NCI-H128 (cell line): ENCODE results near the gene DOHH.

Experiments
- DNase-seq: peaks from one replicate; lab custom pipeline; 2025; ENCODE audit not compliant: unreplicated experiment; lab: John Stamatoyannopoulos, UW

DOHH gene, protein sequence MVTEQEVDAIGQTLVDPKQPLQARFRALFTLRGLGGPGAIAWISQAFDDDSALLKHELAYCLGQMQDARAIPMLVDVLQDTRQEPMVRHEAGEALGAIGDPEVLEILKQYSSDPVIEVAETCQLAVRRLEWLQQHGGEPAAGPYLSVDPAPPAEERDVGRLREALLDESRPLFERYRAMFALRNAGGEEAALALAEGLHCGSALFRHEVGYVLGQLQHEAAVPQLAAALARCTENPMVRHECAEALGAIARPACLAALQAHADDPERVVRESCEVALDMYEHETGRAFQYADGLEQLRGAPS

DNA sequence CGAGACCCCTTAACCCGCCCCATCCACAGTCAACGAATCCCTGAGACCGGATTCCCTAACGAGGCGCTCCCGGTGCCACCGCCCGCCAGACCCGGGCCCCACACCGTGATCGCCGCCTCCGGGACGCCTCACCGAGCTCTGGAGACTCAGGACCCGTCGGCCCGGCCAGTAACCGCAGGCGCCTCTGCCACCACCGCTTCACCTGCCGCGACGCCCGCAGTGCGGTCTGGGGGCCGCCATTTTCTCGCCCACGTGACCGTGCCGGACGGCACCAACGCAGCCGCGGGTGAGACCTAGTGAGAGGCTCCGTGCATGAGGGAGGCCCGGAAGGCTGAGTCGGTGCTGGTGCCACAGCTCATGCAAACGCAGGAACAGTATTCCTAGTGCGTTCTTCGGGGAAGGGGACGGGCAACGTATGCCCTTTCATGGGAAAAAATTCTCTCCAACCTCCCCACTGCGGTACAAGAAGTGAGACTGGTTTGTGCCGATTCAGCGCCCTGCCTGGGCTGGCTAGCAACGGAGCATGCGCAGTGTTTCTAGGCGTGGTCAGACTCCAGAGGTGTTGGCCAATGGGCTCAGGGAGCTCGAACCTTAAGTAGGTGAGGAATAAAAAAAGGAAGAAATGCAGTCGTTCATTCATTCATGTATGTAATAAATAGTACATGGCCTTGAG, at the start of gene DOHH:
Gene DOHH (minus strand): TSS at position 246 of the 673 bp plus-strand sequence. CDS start 3,860 bp downstream, outside the sequence.
- DNase-seq, result peak; percentile 95

DNA sequence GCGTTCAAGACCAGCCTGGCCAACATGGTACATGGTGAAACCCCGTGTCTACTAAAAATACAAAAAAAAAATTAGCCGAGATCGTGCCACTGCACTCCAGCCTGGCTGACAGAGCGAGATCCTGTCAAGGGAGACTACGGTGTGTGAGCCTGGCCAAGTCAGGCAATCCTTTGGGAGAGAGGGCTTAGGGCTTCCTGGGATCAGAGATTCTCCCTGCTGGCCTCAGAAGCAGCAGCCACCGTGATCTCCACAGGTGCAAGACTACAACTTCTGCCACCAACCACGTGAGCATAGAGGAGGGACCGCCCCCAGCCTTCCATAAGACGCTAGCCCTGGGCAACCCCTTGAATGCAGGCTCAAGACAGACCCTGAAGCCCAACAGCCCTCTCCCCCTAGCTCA, 49.3 kb upstream of the DOHH start:
- DNase-seq, result no peak

DNA sequence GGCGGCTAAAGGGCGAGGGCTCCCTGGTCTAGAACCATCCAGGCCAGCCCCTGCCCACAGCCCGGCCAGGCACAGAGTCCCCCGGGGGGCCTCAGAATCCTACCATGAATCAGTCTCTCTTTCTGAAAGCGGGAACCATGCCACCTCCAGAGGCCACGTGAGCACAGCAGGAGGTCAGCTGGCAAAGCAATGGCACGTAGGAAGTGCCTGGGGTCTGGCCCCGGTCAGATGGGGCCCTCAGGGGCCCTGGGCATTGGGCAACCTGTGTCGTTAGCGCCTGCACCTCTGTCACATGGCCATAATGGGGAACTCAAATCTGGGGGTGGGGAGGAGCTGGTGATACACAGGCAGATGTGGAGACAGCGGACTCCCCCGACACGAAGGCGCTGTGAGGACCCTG, 48.1 kb upstream of the DOHH start:
- no peak for DNase-seq

DNA sequence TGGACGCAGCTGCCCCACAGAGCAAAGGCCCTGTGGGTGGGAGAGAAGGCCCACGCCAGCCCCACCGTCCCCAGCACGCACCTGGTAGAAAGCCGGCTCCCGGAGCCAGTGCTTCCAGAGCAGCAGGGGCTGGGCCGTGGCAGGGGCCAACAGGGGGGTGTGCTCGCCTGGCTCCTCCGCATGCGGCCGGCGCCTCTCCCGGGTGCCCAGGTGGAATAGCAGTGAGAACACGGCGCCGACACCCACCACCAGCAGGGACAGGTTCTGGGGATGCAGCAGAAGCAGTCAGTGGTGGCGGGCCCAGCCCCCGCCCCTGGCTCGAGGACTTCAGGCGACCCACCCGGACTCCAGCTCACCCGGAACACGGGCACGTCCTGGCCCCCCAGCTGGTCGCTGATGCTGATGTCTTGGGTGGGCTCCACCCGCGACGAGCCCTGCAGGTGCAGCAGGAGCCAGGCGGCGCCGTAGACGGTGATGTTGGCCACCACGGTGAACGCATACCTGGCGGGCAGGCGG, 47.4 kb upstream of the DOHH start:
- no peak for DNase-seq

DNA sequence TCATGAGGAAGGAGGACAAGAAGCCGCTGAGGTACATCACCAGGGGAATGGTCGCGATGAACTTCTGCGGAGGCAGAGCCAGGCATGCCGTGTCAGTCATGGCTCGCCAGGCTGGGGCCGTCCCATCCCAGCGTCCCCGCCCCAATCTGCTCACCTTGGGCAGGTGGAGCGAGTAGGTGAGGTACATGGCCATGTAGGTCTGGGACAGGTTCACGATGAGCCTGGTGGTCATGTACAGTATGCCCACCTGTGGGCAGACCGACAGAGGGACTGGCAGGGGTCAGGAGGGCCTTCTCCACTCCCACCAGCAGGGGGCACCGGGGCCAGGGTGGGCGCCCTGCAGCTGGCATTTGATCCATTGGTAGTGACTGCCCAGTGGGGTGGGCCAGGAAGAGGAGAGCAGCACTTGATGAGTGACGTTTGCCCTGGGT, 46.8 kb upstream of the DOHH start:
- no peak for DNase-seq

DNA sequence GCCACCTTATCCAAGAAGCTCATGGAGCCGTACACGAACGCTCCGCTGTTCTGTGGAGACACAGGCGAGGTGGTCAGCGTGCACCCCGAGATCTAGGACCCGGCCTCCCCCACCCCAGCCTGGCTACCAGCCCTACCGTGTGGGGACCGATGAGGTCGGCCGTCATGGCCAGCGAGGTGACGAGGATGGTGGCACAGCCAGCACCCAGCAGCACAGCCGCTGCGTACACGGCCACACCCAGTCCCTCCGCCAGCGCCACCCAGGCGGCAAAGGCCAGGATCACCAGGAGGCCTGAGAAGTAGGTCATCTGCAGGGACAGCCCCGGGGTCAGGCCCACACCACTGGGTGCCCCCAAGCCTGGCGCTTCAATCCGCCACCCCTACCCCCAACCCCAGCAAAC, 45.6 kb upstream of the DOHH start:
- DNase-seq, result no peak

DNA sequence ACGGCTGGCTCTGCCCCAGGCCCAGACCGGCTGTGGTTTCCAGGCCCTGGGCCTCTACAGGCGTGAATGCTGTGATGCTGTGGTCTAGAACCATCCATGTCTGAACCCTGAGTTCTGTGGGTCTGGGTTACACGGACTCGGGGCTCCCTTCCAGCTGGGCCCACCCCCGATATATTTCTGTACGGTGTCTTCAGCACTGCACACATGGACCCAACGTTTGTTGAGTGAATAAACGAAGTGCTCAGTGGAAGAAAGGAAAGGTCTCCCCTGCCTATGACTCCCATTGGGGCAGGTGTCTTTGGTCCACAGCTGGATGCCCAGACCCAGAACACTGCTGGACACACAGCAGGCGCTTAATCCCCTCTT, 45.2 kb upstream of the DOHH start:
- no peak for DNase-seq

DNA sequence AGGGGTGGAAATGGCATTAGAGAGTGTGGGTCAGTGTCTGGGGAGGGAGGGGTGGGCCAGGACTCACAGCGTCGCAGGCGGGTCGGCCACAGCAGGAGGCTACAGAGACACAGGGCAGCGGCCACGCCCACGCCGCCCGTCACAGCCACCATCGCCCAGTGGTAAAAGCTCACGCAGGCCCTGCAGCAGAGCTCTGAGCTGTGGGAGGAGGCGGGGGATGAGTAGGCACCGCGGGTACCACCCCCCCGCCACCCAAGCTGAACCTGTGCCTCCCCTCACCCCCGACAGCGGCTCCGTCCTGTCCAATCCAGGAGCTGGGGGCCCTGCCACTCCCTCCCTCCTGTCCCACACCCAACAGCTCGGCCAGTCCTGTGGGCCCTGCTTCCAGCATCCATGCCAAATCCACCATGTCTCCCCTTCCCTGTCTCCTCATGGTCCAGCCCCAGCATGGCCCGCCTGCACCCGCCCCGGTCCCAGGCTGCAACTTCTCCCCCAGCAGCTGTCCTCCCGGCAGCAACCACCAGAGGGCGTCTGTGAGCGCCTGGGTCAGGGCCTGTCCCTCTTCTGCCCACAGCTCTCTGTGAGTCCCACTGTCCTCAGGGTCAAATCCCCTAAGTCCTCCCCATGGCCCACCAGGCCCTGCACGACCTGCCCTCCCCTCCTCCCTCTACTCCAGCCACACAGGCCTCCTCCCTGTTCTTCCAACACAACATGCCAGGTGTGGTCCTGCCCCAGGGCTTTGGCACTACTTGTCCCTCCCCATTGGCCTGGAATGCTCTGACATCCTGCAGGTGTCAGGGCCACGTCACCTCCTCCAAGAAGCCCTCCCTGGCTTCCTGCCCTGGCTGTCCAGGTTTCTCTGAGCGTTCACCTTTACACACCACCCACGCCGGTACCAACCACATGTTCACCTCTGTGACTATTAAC, 44.5 kb upstream of the DOHH start:
- peak; percentile 3 for DNase-seq

DNA sequence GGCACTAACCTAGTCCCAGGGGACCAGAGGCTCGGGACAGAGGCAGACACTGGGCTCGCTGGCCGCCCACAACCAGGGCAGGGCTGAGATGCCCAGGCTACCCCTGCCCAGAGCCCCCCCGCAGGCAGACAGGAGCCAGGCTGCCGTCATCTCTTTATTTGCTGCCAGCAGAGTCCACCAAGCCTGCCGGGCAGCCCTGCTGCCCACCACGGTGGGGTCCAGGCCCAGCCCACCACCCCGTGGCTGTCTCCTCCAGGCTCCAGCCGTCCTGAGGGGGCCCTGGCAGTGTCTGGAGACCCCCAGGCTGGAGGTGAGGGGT, 43.5 kb upstream of the DOHH start:
- DNase-seq, result no peak

DNA sequence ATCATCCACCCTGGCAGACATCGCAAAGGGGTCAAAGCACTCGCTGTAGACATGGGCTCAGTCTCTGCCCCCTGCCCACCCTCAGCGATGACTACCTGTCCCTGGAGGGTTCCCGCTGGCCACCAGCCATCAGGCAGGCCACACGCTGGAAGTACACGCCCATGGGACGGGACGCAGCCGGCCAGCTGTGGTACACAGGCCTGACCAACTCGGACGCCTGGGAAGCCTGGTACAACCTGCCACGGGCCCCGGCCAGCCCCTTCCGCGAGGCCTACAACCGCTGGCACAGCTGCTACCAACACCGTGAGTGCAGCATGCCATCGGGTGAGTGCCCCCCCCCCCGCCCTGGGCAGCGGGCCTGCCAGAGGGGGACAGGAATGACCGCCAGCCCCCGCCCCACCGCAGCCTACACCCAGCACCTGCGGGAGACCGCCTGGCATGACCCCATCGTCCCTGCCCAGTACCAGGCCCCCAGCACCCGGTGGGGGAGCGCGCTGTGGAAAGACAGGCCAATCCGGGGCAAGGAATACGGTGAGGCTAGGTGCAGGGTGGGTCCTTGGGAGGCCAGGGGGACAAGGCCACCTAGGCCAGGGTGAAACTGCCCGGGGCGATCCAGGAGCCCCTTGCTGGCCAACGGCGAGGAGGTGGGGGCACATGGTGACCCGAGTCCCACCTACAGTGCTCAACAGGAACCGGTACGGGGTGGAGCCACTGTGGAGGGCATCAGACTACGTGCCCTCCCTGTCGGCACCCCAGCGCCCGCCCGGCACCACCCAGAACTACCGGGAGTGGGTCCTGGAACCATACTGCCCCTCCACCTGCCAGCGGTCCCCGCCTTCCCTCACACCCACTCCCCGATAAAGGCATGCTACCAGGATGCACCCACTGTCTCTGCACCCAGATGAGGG, 42.9 kb upstream of the DOHH start:
- no peak for DNase-seq

DNA sequence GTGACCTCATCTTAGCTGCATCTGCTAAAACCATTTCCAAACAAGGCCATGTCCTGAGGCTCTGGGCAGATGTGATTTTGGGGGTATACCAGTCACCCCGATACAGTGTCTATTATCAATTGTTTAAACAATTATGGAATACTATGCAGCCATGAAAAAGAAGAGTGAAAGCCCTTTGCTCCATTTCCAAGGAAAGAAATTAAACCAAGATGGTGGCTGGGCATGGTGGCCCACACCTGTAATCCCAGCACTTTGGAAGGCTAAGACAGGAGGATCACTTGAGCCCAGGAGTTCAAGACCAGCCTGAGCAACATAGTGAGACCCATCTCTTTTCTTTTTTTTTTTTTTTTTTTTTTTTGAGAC, 39.3 kb upstream of the DOHH start:
- DNase-seq, result no peak

DNA sequence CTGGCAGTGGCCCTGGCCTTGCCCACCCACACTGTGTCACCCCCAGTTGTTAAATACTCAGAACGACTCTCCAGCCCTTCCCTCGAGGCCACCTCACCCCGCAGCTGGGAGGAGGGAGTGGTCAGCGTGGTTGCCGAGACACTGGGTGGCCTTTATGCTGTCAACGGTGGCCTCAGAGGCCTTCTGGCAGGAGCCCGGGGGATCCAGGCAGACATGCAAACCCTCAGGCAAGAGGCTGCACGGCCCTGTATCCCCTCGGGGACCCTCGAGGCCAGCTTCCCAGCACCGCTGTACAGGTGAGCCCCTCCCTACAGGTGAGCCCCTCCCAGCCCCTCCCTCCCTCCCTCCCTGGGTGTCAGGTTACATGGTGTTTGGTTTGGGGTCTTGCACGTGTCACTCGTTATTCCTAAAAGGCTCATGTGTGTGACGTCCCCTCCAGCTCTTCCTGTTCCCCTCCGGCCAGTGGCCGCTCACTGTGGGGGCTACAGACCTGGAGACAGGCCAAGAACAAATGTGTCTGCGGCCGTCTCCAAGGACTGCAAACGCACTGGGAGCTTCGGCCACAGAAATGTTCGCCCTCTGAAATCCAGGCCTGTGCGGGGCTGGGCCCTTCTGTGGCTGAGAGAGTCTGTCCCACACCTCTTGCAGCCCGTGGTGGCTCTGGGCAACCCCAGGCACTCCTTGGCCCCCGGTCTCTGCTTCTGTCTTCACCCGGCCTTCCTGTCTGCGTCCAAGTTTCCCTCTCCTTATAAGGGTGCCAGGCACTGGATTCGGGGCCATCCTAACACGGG, 38.7 kb upstream of the DOHH start, which contains the start of gene TEKTIP1:
Gene TEKTIP1 (plus strand): TSS at position 210 of the 791 bp plus-strand sequence. CDS start 4 bp downstream, at position 214.
- DNase-seq, result no peak

DNA sequence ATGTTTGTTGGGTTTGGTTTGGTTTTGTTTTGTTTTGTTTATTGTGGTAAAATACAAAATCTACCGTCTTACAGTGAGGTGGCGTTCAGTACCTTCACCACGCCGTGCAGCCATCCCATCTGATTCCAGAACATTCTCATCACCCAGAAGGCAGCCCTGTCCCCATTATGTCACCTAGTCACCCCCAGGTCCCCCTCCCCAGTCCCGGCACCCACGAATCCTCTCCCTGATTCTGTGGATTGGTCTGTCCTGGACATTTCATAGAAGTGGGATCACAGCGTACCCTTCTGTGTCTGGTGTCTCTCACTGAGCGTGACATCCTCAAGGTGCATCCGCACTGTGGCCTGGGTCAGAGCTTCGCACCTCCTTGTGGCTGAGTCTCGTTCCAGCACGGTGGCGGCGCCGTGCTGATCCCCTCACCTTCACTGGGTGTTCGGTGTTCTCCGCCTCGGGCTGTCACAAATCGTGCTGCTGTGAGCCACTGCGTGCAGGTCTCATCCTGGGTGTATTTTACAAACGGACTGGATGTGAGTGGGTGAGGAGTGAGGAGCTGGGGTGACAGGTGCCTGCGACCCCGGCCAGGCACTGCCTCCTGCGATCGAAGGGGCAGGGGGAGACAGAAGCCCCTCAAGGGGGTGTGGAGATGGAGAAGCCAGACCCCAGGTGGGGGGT, 37.9 kb upstream of the DOHH start:
- DNase-seq, result no peak

DNA sequence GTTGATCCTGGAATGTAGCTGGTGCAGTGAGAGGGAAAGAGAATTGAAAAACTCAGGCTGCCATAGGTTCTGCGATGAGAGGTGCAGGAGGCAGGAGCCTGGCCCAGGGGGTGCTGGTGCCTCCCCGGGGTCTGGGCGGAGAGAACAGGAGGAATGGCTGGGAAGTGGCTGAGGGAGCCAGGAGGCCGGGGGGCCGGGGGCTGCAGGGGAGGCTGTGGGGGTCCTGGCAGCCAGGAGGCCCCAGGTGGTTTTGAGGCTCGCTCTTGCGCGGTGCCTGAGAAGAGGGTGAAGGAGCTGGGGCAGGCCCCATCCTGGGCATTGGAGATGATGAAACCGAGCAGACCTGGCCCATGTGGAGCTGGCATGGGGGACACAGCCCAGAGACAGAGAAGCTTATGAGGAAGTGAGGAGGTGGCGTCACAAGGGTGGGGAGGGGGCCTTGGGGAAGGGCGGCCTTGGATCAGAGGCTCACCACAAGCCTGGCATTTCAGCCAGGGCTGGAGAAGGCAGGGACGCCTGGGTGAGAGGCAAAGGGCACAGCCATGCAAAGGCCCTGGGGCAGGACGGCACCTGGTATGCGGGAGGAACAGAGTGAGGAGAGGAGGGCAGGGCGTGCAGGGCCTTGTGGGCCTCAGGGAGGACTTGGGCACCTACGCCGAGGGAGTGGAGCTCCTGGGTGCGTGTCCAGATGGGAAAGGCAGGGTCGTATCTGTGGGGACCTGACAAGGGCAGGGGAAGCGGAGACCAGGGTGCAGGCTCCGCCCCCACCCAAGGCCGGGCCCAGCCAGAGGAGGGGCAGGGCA, 37.2 kb upstream of the DOHH start:
- no peak for DNase-seq

DNA sequence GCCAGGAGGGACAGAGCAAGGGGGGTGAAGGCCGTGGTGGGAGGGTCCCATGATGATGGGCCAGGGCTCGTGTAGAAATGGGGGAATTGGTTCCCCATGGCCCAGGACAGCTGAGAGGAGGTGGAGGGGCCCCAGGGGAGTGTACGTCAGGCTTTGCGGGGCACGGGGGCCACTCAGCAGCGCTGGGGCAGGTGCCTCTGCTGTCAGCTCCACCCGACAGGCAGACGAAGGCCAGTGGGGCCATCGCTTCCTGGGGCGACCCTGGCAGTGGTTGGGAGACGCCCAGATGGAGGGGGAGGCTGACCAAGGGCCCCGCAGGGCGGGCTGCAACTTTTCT, 36.6 kb upstream of the DOHH start:
- DNase-seq, result no peak

DNA sequence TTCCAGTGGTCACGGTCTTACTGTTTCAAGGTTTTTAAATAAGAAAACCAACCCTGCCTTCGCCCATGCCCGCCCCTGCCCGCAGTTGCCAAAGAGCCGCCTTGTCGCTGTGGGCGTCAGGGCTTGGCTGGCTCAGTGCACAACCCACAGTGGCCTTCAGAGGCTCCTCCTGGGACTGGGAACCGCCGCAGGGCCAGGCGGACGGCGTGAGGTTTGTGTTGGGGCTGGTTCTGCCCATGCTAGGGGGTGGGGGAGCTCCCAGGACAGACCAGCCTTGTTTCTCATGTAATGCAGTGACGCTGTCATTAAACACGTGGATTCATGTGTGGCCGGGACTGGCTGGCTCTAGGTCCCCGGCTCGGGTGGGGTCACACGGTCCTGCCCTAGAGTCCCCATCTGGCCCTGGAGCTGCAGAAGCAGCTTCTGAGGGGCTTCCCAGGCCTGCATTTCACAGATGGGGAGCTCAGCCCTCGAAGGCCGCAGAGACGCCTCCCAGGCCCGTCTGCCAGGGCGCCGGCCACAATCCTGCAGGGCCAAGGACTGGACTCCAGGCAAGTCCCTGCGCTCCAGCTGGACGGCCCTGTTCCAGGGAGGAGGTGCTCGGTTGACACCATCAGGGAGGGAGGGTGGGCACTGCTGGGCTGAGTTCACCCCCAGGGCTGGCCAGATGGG, 36.1 kb upstream of the DOHH start:
- DNase-seq, result no peak

DNA sequence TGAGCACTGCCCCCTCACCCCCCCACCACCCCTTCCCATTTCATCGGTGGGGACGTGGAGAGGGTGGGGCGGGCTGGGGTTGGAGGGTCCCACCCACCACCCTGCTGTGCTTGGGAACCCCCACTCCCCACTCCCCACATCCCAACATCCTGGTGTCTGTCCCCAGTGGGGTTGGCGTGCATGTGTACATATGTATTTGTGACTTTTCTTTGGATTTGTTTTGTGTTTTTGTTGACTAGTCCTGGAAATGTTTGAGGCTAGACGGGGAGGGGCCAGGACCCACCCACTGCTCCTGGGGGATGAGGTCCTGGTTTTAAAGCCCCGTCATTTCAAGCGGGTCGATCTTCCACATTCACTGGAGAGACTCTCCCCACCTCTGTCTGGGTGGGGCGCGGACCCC, 35.5 kb upstream of the DOHH start:
- DNase-seq, result no peak

DNA sequence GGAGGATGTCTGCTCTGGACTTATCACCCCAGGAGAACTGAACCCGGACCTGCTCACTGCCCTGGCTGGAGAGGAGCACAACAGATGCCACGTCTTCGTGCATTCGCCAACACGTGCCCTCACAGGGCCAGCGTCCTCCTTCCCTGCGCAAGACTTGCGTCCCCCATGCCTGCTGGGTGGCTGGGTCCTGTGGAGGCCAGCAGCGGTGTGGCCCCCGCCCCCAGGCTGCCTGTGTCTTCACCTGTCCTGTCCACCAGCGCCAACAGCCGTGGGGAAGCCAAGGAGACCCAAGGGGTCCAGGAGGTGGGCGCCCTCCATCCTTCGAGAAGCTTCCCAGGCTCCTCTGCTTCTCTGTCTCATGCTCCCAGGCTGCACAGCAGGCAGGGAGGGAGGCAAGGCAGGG, 35.1 kb upstream of the DOHH start:
- DNase-seq, result no peak
